ENCODE data around the gene ARCN1. TPM values are rescaled to one million over a fixed set of nuclear protein-coding genes. Genes with fewer than 3 reads are reported as not detected.

The ARCN1 gene
- total and polyA plus RNA-seq, 7 experiments from 2014 or later: 71.2 to 170 (median 123) TPM

DNA sequence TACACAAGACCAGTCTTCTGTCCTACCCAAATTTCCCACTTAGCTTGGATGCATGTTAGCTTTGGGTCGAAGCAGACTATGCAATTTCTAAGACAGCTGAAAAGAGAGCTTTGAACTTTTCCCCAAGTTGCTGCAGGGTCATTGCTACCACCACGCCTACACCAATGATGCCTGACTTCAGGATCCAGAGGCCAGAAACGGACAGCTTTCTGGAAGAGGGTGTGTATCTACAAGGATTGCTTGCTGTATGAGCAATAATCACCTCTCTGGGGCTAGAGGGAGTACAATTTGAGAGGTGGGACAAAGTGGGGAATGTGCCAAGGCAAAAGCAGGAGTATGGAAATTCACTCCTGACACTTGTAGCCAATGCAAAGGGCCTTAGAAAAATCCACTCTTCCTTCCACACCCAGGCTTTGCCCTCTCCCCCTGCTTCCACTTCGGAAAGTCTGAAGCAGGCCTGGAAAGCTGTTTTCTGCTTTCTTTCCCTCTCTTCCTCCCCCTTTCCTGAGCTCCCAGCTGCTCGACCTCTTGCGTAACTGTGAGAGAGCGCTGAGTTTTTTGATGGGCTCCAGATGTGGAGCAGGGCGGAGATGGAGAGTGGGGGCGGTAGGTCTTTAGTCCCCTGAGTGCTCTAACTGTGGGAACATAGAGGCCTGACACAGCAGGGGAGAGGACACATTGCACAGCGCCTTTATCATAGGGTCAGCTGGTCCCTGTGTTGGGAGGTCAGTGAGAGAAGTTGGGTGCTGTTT lies 33.1 kb downstream of the ARCN1 start:
- H3K4me3 Mint-ChIP-seq: peak overlapping the region in 1 of 10 donors; percentile 35

DNA sequence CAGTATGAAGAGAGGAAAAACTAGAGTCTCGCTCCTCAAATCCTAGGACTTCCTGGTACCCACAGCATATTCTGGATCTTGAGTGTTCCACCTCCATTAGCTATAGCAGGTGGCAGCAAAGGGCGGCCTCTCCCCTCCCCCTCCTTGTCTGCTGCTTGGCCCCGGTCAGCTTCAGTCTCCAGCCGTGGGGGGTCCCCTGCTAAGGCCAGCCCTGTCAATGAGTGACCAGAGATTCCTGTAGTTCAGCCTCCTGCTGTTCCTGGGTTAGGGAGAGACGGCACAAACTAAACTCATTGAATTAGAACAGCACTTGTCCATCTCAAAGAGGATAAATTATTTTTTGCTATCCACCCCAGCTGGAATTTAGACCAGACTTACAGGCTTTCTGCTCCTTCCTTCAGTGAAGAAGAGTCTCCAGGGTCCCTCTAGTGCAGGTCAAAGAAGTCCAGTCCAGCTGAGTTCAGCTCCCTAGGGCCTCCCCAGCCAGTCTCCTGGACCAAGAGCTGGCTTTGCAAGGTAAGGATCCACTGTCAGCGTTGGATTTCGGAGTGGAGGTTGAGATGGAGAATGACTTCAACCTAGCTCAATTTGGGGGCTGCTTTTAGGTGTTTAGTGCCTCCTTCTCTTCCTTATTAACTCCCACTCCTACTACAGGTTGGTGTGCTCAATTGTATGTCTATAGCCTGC lies 34.1 kb downstream of the ARCN1 start:
- POLR2A ChIA-PET: interaction anchor here (1.2 kb wide), 1 partner anchor 29 kb away, joined by 3 read pairs; no protein-coding TSS in a partner anchor
- CTCF ChIA-PET: interaction anchor here (0.7 to 4.6 kb wide), 2 partner anchors 12 to 99 kb away, joined by 3 to 15 read pairs; no protein-coding TSS in a partner anchor
- H3K9me3 Mint-ChIP-seq: no peaks in the 10 kb centered on the region
- Histone ChIP-seq H3K36me3 (ENCODE audit: control insufficient read depth in 2 of 3, insufficient read depth in 3 of 3, low read length in 3 of 3) (peaks cover 0 to 11% (median 6%) of the 10 kb centered on the region in 3 experiments), H3K27ac (ENCODE audit: low read depth, low read length) (no peak overlapping the region), H3K4me1 (ENCODE audit: control insufficient read depth in 2 of 2, insufficient read depth in 2 of 2, low read length in 2 of 2) (peaks cover 17 to 23% of the 10 kb centered on the region in 2 donors), H3K27me3 (ENCODE audit: control insufficient read depth in 2 of 2, insufficient read depth in 2 of 2, low read length in 2 of 2) (no peaks in the 10 kb centered on the region), H3K9me3 (ENCODE audit: control insufficient read depth in 2 of 3, low read length in 3 of 3) (no peaks in the 10 kb centered on the region), H3K4me3 (ENCODE audit: low read length) (no peak overlapping the region)
- peak overlapping the region in 9 of 10 donors; percentile 34 to 88 (median 69) for H3K4me3 Mint-ChIP-seq
- peaks cover 14 to 24% (median 22%) of the 10 kb centered on the region in 7 donors for H3K4me1 Mint-ChIP-seq
- H3K36me3 Mint-ChIP-seq: peaks cover 5 to 21% (median 10%) of the 10 kb centered on the region in 5 donors
- intact Hi-C loops (cut with micrococcal nuclease): loop anchor here in 1 of 2 donors (5.0 to 10.0 kb wide), 2 partner anchors 149 to 181 kb away; no protein-coding TSS in a partner anchor
- DNase-seq (no peak), ATAC-seq (no peak)
- peaks cover 0 to 39% (median 0%) of the 10 kb centered on the region in 5 donors for H3K27me3 Mint-ChIP-seq
- H3K27ac Mint-ChIP-seq: peak overlapping the region in 8 of 9 donors; percentile 54 to 92 (median 74)

More for the DNA sequence above, 33.1 kb downstream of the ARCN1 start:
- ChIA-PET CTCF (interaction anchor here (4.6 kb wide), 1 partner anchor 11 kb away, joined by 15 read pairs; no protein-coding TSS in a partner anchor), POLR2A (interaction anchor here (0.7 to 1.2 kb wide), 3 partner anchors 12 to 130 kb away, joined by 3 read pairs; no protein-coding TSS in a partner anchor)
- H3K27me3 ChIP-seq (ENCODE audit: control insufficient read depth in 2 of 2, insufficient read depth in 2 of 2, low read length in 2 of 2): no peaks in the 10 kb centered on the region
- no peak overlapping the region for H3K4me3 ChIP-seq (ENCODE audit: low read length)
- peaks cover 0 to 16% (median 6%) of the 10 kb centered on the region in 3 experiments for H3K36me3 ChIP-seq (ENCODE audit: control insufficient read depth in 2 of 3, insufficient read depth in 3 of 3, low read length in 3 of 3)
- no peaks in the 10 kb centered on the region for H3K9me3 Mint-ChIP-seq
- peaks cover 15 to 16% of the 10 kb centered on the region in 2 donors for H3K4me1 ChIP-seq (ENCODE audit: control insufficient read depth in 2 of 2, insufficient read depth in 2 of 2, low read length in 2 of 2)
- H3K27ac Mint-ChIP-seq: peak overlapping the region in 4 of 9 donors; percentile 8 to 92 (median 72)
- no peak for ATAC-seq
- peaks cover 10 to 21% (median 19%) of the 10 kb centered on the region in 7 donors for H3K4me1 Mint-ChIP-seq
- no peaks in the 10 kb centered on the region for H3K9me3 ChIP-seq (ENCODE audit: control insufficient read depth in 2 of 3, low read length in 3 of 3)
- H3K36me3 Mint-ChIP-seq: peaks cover 5 to 21% (median 10%) of the 10 kb centered on the region in 5 donors
- intact Hi-C loops (cut with micrococcal nuclease): loop anchor here in 1 of 2 donors (5.0 to 10.0 kb wide), 2 partner anchors 150 to 182 kb away; no protein-coding TSS in a partner anchor
- H3K27ac ChIP-seq (ENCODE audit: low read depth, low read length): no peak overlapping the region
- H3K27me3 Mint-ChIP-seq: peaks cover 0 to 36% (median 0%) of the 10 kb centered on the region in 5 donors
- DNase-seq: no peak

DNA sequence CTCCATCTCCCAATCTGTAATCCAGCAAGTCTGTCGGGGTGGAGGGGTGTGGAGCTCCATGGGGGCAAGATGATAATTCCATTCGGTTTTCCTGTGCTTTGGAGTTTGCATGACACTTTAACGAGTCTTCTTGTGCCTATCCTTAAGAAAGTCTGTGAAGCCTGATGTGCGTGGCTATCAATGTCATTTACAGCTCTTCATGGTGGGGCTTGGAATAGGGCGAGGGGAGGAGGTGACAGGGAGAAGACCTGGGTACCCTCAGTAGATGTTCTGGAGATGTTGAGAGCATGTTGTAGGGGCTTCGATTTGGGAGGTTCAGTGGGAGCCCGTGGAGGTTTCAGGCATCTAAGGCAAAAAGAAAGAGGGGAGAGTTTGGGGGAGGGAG lies 34.6 kb downstream of the ARCN1 start:
- DNase-seq (no peak), ATAC-seq (no peak)
- ChIA-PET POLR2A (interaction anchor here (1.2 kb wide), 1 partner anchor 28 kb away, joined by 3 read pairs; no protein-coding TSS in a partner anchor), CTCF (interaction anchor here (1.0 to 4.6 kb wide), 2 partner anchors 12 kb away, joined by 3 to 15 read pairs; no protein-coding TSS in a partner anchor)
- Histone ChIP-seq H3K36me3 (ENCODE audit: control insufficient read depth in 2 of 3, insufficient read depth in 3 of 3, low read length in 3 of 3) (peaks cover 0 to 5% (median under 1%) of the 10 kb centered on the region in 3 experiments), H3K4me1 (ENCODE audit: control insufficient read depth in 2 of 2, insufficient read depth in 2 of 2, low read length in 2 of 2) (peaks cover 18 to 23% of the 10 kb centered on the region in 2 donors), H3K9me3 (ENCODE audit: control insufficient read depth in 2 of 3, low read length in 3 of 3) (no peaks in the 10 kb centered on the region), H3K27ac (ENCODE audit: low read depth, low read length) (no peak overlapping the region), H3K4me3 (ENCODE audit: low read length) (no peak overlapping the region), H3K27me3 (ENCODE audit: control insufficient read depth in 2 of 2, insufficient read depth in 2 of 2, low read length in 2 of 2) (no peaks in the 10 kb centered on the region)
- Mint-ChIP-seq H3K27ac (peak overlapping the region in 8 of 9 donors; percentile 54 to 92 (median 74)), H3K27me3 (peaks cover 0 to 39% (median 0%) of the 10 kb centered on the region in 5 donors), H3K36me3 (peaks cover 5 to 16% (median 5%) of the 10 kb centered on the region in 5 donors), H3K4me3 (peak overlapping the region; percentile 34 to 88 (median 70)), H3K4me1 (peaks cover 16 to 26% (median 23%) of the 10 kb centered on the region in 7 donors), H3K9me3 (no peaks in the 10 kb centered on the region)
- intact Hi-C loops (cut with micrococcal nuclease): loop anchor here in 1 of 2 donors (5.0 to 10.0 kb wide), 2 partner anchors 148 to 180 kb away; no protein-coding TSS in a partner anchor

DNA sequence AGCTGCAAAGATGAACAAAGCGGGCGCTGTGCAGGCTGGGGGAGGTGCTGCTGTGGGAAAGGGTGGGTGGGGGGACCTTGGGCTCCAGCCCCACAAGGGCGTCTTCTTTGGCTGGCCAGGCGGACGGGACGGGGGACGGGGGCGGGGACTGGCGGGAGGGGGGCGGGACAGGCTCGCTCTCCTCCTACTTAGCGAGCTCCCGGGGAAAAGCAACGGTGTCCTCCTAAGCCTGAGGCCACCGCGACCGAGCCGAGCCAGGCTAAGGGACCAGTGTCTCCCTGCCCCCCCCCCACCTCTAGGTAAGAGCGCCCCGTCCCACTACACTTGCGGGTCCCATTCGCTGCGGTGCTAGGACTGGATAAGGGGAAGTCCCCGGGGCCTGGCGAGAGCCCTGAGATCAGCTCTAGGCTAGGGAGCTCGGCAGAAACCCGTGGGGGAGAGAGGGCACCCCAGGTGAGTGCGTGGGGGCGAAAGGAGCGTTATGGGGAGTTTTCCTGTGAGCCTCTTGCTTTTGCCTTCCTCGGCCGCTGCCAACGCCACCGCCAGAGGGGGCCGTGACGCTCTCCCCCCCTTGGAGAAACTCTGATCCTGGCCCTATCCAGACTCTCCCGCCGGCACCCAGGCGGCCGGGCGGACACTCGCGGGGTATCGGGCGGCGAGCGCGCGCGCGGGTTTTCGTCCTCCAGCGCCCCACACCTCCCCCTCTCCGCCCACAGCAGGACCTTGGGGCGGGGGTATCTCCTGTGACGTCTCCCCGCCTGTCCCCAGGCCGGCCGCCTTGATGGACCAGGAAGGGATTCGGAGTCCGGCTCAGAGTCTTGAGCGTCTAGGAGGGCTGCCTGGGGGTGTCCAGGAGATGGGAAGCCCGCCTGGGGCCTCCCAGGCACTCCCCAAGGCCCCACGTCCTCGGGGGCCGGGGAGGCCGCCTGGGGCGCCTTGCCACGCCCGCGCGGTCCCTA lies 35.5 kb downstream of the ARCN1 start, which contains the start of gene PHLDB1:
PHLDB1 (plus strand) TSS at position 215 of the 959 bp plus-strand sequence. CDS start 6,222 bp downstream, outside the sequence.
- Histone ChIP-seq H3K36me3 (ENCODE audit: control insufficient read depth in 2 of 3, insufficient read depth in 3 of 3, low read length in 3 of 3) (no peaks in the 10 kb centered on the region), H3K27ac (ENCODE audit: low read depth, low read length) (peak within 1 kb of the TSS; percentile 85), H3K9me3 (ENCODE audit: control insufficient read depth in 2 of 3, low read length in 3 of 3) (no peaks in the 10 kb centered on the region), H3K27me3 (ENCODE audit: control insufficient read depth in 2 of 2, insufficient read depth in 2 of 2, low read length in 2 of 2) (no peaks in the 10 kb centered on the region), H3K4me3 (ENCODE audit: low read length) (peak within 1 kb of the TSS; percentile 61), H3K4me1 (ENCODE audit: control insufficient read depth in 2 of 2, insufficient read depth in 2 of 2, low read length in 2 of 2) (peaks cover 18 to 23% of the 10 kb centered on the region in 2 donors)
- CTCF ChIA-PET: interaction anchor here (0.6 to 4.6 kb wide), 3 partner anchors 10 to 13 kb away, joined by 3 to 15 read pairs (median 6); no protein-coding TSS in a partner anchor
- DNase-seq (peak; percentile 21 to 77 (median 40)), ATAC-seq (peak; percentile 3)
- Mint-ChIP-seq H3K36me3 (peaks cover 0 to 10% (median 0%) of the 10 kb centered on the region in 5 donors), H3K4me3 (peak within 1 kb of the TSS; percentile 77 to 88 (median 84)), H3K27me3 (peaks cover 0 to 45% (median 0%) of the 10 kb centered on the region in 5 donors), H3K27ac (peak within 1 kb of the TSS in 8 of 9 donors; percentile 82 to 95 (median 90)), H3K4me1 (peaks cover 16 to 26% (median 23%) of the 10 kb centered on the region in 7 donors), H3K9me3 (no peaks in the 10 kb centered on the region)
- intact Hi-C loops (cut with micrococcal nuclease): loop anchor here in 1 of 2 donors (1.0 to 10.0 kb wide), 6 partner anchors 35 to 391 kb away; partner anchors contain the start of genes ARCN1, CENATAC, TMEM25 and UPK2
- POLR2A ChIA-PET: interaction anchor here (1.6 to 3.8 kb wide), 2 partner anchors 13 to 35 kb away, joined by 7 to 27 read pairs; partner anchors contain the start of gene ARCN1

All from naive thymus-derived CD4-positive, alpha-beta T cell (primary cell).